Loucy (cell line): ENCODE measurements around the gene DDX11.
A peak's percentile ranks its signal among the peaks of the same experiment; 100 is the strongest.
"Not testable (repeated sequence)": the region's sequence is repeated elsewhere in the genome, so short reads cannot be mapped to it uniquely, and the experiment has no call there.

Source experiments
- H2AFZ ChIP-seq: fragments of 200-600 bp; sonication (generic); 2 replicates; pipeline ENCODE4 v1.6.0; 2016; ENCODE audit warnings: antibody characterized with exemption, mild to moderate bottlenecking, low read length, moderate library complexity
- H3F3A ChIP-seq: fragments of 200-600 bp; 2 replicates; pipeline ENCODE4 v1.6.0; 2016; ENCODE audit warnings: antibody characterized with exemption, low read depth, mild to moderate bottlenecking
- H3K27me3 ChIP-seq: fragments of 200-600 bp; sonication (generic); 2 replicates; pipeline ENCODE4 v1.6.1; 2014; ENCODE audit warnings: low read length, mild to moderate bottlenecking; ENCODE audit not compliant: insufficient read depth, poor library complexity, severe bottlenecking
- H3K36me3 ChIP-seq: fragments of 200-600 bp; sonication (generic); 2 replicates; pipeline ENCODE4 v1.6.1; 2016; ENCODE audit warnings: low read length; ENCODE audit not compliant: insufficient read depth
- H3K4me1 ChIP-seq: fragments of 200-600 bp; sonication (generic); 2 replicates; pipeline ENCODE4 v1.5.1; 2014; ENCODE audit warnings: low read length, mild to moderate bottlenecking; ENCODE audit not compliant: insufficient read depth, poor library complexity, severe bottlenecking
- H3K4me2 ChIP-seq: fragments of 200-600 bp; sonication (generic); 2 replicates; pipeline ENCODE4 v1.6.0; 2014; ENCODE audit warnings: antibody characterized with exemption, low read length, low read depth, mild to moderate bottlenecking; ENCODE audit not compliant: poor library complexity, severe bottlenecking
- H3K4me3 ChIP-seq: fragments of 200-600 bp; sonication (generic); 2 replicates; pipeline ENCODE4 v1.5.1; 2014; ENCODE audit warnings: low read length, mild to moderate bottlenecking, mixed read lengths; ENCODE audit not compliant: poor library complexity, severe bottlenecking
- H3K79me2 ChIP-seq: fragments of 200-600 bp; sonication (generic); 2 replicates; pipeline ENCODE4 v1.6.1; 2014; ENCODE audit warnings: low read length; ENCODE audit not compliant: insufficient read depth
- H3K9ac ChIP-seq: fragments of 200-600 bp; sonication (generic); 2 replicates; pipeline ENCODE4 v1.6.0; 2014; ENCODE audit warnings: mild to moderate bottlenecking, low read depth, low read length, moderate library complexity; ENCODE audit not compliant: poor library complexity, severe bottlenecking
- H3K9me2 ChIP-seq: fragments of 200-600 bp; sonication (generic); replicated peaks from 2 replicates; pipeline ENCODE4 v1.6.1; 2016; ENCODE audit warnings: low read depth, low read length, mixed read lengths
- H3K9me3 ChIP-seq: fragments of 200-600 bp; sonication (generic); 2 replicates; pipeline ENCODE4 v1.6.1; 2014; ENCODE audit warnings: mild to moderate bottlenecking, antibody characterized with exemption, low read length, low read depth; ENCODE audit not compliant: insufficient read depth
- H4K20me1 ChIP-seq: fragments of 200-600 bp; sonication (generic); 2 replicates; pipeline ENCODE4 v1.6.0; 2014; ENCODE audit warnings: antibody characterized with exemption, low read length, mild to moderate bottlenecking; ENCODE audit not compliant: insufficient read depth, poor library complexity, severe bottlenecking
- EZH2phosphoT487 ChIP-seq: fragments of 200-600 bp; IDR thresholded peaks from 2 replicates; pipeline ENCODE4 v1.6.1; 2018; ENCODE audit warnings: antibody characterized with exemption, mild to moderate bottlenecking, moderate library complexity, borderline replicate concordance
- TF ChIP-seq, protein P1 (sequence below): fragments of 200-600 bp; sonication (generic); conservative IDR thresholded peaks from 2 replicates; pipeline ENCODE4 v1.5.1; 2014; ENCODE audit warnings: mild to moderate bottlenecking, antibody characterized with exemption, low read length

DDX11 gene

GRCh38 chr12:31073527-31074332 is at the start of gene DDX11:
Gene DDX11, plus strand, starts transcription at chr12:31073860. Its CDS starts 4,534 bp downstream, at chr12:31078394.
- H3F3A ChIP-seq, H3K9me2 ChIP-seq, H3K9me3 ChIP-seq, H3K4me1 ChIP-seq, H3K27me3 ChIP-seq, H3K36me3 ChIP-seq, H4K20me1 ChIP-seq: not testable (repeated sequence)
- Histone ChIP-seq H3K9ac (peak within 1 kb of the TSS; percentile 88), H3K4me2 (peak within 1 kb of the TSS; percentile 74), H3K4me3 (peak within 1 kb of the TSS; percentile 86), H2AFZ (peak within 1 kb of the TSS; percentile 82), H3K79me2 (peaks cover 57% of the 10 kb centered on the region)

DNA sequence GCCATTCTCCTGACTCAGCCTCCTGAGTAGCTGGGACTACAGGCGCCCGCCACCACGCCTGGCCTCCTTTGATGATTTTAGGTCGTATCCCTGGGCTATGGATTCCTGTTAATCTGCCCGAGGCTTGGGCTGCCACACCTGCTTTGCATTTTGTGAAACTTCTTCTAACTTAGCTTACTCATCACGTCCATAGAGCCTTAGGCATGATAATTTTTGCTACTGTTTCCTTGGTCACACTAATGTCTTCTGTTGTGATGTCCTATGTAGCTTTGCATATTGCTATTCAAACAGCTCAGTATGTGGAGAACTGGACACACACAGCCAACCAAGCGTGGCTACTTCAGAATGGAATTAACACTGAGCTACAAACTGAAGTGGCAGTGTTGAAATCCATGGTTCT is 47.5 kb upstream of the DDX11 start:
- no peak overlapping the region for H2AFZ ChIP-seq
- TF ChIP-seq EZH2phosphoT487: no peak
- TF ChIP-seq, protein P1, sequence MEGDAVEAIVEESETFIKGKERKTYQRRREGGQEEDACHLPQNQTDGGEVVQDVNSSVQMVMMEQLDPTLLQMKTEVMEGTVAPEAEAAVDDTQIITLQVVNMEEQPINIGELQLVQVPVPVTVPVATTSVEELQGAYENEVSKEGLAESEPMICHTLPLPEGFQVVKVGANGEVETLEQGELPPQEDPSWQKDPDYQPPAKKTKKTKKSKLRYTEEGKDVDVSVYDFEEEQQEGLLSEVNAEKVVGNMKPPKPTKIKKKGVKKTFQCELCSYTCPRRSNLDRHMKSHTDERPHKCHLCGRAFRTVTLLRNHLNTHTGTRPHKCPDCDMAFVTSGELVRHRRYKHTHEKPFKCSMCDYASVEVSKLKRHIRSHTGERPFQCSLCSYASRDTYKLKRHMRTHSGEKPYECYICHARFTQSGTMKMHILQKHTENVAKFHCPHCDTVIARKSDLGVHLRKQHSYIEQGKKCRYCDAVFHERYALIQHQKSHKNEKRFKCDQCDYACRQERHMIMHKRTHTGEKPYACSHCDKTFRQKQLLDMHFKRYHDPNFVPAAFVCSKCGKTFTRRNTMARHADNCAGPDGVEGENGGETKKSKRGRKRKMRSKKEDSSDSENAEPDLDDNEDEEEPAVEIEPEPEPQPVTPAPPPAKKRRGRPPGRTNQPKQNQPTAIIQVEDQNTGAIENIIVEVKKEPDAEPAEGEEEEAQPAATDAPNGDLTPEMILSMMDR: no peak
- no peaks in the 10 kb centered on the region for H3K36me3 ChIP-seq
- no peaks in the 10 kb centered on the region for H3K4me1 ChIP-seq
- no peak overlapping the region for H3K4me3 ChIP-seq
- H3K79me2 ChIP-seq: no peaks in the 10 kb centered on the region
- no peaks in the 10 kb centered on the region for H3K9me2 ChIP-seq
- no peaks in the 10 kb centered on the region for H4K20me1 ChIP-seq
- H3F3A ChIP-seq: no peaks in the 10 kb centered on the region
- no peaks in the 10 kb centered on the region for H3K9me3 ChIP-seq
- no peak overlapping the region for H3K9ac ChIP-seq
- H3K4me2 ChIP-seq: no peak overlapping the region
- no peaks in the 10 kb centered on the region for H3K27me3 ChIP-seq

- not testable (repeated sequence) for H3K4me2 ChIP-seq, H3K9me3 ChIP-seq, H4K20me1 ChIP-seq, H3K36me3 ChIP-seq, H3K9ac ChIP-seq, H3F3A ChIP-seq, H3K27me3 ChIP-seq, H3K9me2 ChIP-seq, H2AFZ ChIP-seq, H3K4me1 ChIP-seq, H3K4me3 ChIP-seq, H3K79me2 ChIP-seq
These were observed 46.7 kb upstream of the DDX11 start for GRCh38 chr12:31027006-31027405.

DNA sequence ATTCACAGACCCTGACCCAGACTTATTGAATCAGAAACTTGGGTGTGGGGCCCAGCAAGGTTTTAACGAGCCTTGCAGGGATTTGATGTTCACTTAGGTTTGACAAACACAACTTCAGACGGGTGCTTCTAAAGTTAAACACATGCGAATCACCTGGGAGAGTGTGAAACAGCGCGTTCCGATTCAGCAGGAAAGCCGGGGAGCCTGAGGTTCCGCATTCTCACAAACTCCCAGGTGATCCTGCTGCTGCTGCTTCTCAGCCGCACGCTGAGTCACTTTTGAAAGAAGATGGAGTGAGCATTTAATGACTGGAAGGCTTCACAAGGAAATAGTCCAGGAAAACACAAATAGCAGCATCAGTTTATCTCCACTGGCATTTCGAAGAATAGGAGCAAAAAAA is 44.2 kb upstream of the DDX11 start:
- Histone ChIP-seq H3K4me1 (no peaks in the 10 kb centered on the region), H3K4me2 (no peak overlapping the region), H3K9ac (no peak overlapping the region), H3K9me3 (no peaks in the 10 kb centered on the region), H3K4me3 (no peak overlapping the region), H3K36me3 (no peaks in the 10 kb centered on the region), H3K79me2 (no peaks in the 10 kb centered on the region), H3K27me3 (no peaks in the 10 kb centered on the region), H3K9me2 (no peaks in the 10 kb centered on the region), H4K20me1 (no peaks in the 10 kb centered on the region), H3F3A (no peaks in the 10 kb centered on the region), H2AFZ (no peak overlapping the region)
- TF ChIP-seq, protein P1: no peak
- TF ChIP-seq EZH2phosphoT487: no peak
